HepG2 (cell line): ENCODE measurements around the gene DUOXA2. TPM values are rescaled to one million over a fixed set of nuclear protein-coding genes. Genes with fewer than 3 reads are reported as not detected.

Source experiments
- ATAC-seq: fragments of 200-7000 bp; cut with Tn5 transposase; 3 replicates; pipeline ENCODE4 v1.9.1; 2020; ENCODE audit warnings: mild to moderate bottlenecking, moderate library complexity
- BruUV-seq: library from RNA; stranded (reverse); fragments of 400-500 nt; replicated peaks from 2 replicates; lab custom pipeline; 2021; lab: Mats Ljungman, UMichigan
- CTCF ChIA-PET: fragments of 300-600 bp; formaldehyde crosslinking; extraction: SDS; loops from one replicate; lab custom pipeline; 2021; ENCODE audit warnings: low total read pairs, inconsistent platforms, low intra/inter-chr PET ratio; lab: Yijun Ruan, JAX
- POLR2A ChIA-PET: fragments of 350-600 bp; sonication (Branson Sonifier 250); formaldehyde crosslinking; loops from one replicate; lab custom pipeline; 2020; ENCODE audit warnings: antibody characterized with exemption, inconsistent platforms; lab: Yijun Ruan, JAX
- DNase-seq: peaks from one replicate; pipeline ENCODE4 v3.0.0-alpha.2; 2015; ENCODE audit warnings: low spot score
- FAIRE-seq: peaks from 3 replicates; lab custom pipeline; 2011; peaks lifted over from hg19 to GRCh38; lab: Jason Lieb, UNC
- H2AFZ ChIP-seq: one replicate; pipeline ENCODE4 v1.6.1; 2011; ENCODE audit warnings: low read length, inconsistent platforms
- H3K27ac ChIP-seq: fragments of 300-600 bp; 3 replicates; pipeline ENCODE4 v1.8.0; 2011; ENCODE audit warnings: mixed run types, mild to moderate bottlenecking, mixed read lengths, low read length, inconsistent platforms; ENCODE audit not compliant: insufficient read depth; ENCODE audit errors: extremely low read length
- H3K27me3 ChIP-seq, 2 experiments: fragments of 200-600 bp in 1 of 2; 2 replicates in 1 of 2; 3 replicates in 1 of 2; pipeline versions ENCODE4 v1.6.0 to v1.8.0; 2011; ENCODE audit warnings: low read length in 2 of 2, mild to moderate bottlenecking in 2 of 2, moderate library complexity in 2 of 2, inconsistent platforms in 1 of 2; ENCODE audit not compliant: insufficient read depth in 2 of 2, control insufficient read depth in 1 of 2
- H3K36me3 ChIP-seq, 2 experiments: fragments of 200-600 bp in 1 of 2; replicated peaks in 1 of 2; 2 replicates in 1 of 2; 3 replicates in 1 of 2; pipeline versions ENCODE4 v1.5.1 to v1.8.0; 2011; ENCODE audit warnings: low read length in 2 of 2, inconsistent platforms in 1 of 2; ENCODE audit not compliant: insufficient read depth in 2 of 2, control insufficient read depth in 1 of 2
- H3K4me1 ChIP-seq: 2 replicates; pipeline ENCODE4 v1.5.1; 2012; ENCODE audit warnings: low read length, inconsistent platforms; ENCODE audit not compliant: insufficient read depth
- H3K4me2 ChIP-seq: 2 replicates; pipeline ENCODE4 v1.6.0; 2011; ENCODE audit warnings: low read depth, low read length, inconsistent platforms
- H3K4me3 ChIP-seq, 3 experiments: fragments of 200-600 bp in 1 of 3; sonication (generic), shearing (Covaris generic) in 1 of 3; replicated peaks in 1 of 3; 2 replicates each; pipeline ENCODE4 v1.5.1; 2011 to 2016; ENCODE audit warnings: low read length in 3 of 3, inconsistent platforms in 2 of 3, low read depth in 2 of 3, mild to moderate bottlenecking in 2 of 3, control low read depth in 1 of 3, mixed read lengths in 1 of 3; ENCODE audit not compliant: insufficient read depth in 1 of 3
- H3K79me2 ChIP-seq: one replicate; pipeline ENCODE4 v1.6.1; 2011; ENCODE audit warnings: low read length, inconsistent platforms; ENCODE audit not compliant: insufficient read depth
- H3K9ac ChIP-seq: 2 replicates; pipeline ENCODE4 v1.6.0; 2011; ENCODE audit warnings: mild to moderate bottlenecking, low read depth, low read length, inconsistent platforms; ENCODE audit not compliant: insufficient read depth
- H3K9me3 ChIP-seq: 2 replicates; pipeline ENCODE4 v1.5.1; 2012; ENCODE audit warnings: mild to moderate bottlenecking, low read length
- H4K20me1 ChIP-seq: 2 replicates; pipeline ENCODE4 v1.6.0; 2011; ENCODE audit warnings: inconsistent platforms, mild to moderate bottlenecking, low read length, moderate library complexity; ENCODE audit not compliant: insufficient read depth
- BCLAF1 ChIP-seq: fragments of 450-650 bp; IDR thresholded peaks from 2 replicates; pipeline ENCODE4 v1.6.1; 2017; ENCODE audit warnings: mild to moderate bottlenecking
- NAIF1 ChIP-seq: sonication (generic); formaldehyde crosslinking; IDR thresholded peaks from 2 replicates; pipeline ENCODE4 v1.5.0; 2020; ENCODE audit warnings: mild to moderate bottlenecking, missing genetic modification reagents, borderline replicate concordance
- NFATC3 ChIP-seq: sonication (generic); formaldehyde crosslinking; IDR thresholded peaks from 2 replicates; pipeline ENCODE4 v1.5.1; 2020; ENCODE audit warnings: mild to moderate bottlenecking, missing genetic modification reagents
- NFIB ChIP-seq: sonication (generic); formaldehyde crosslinking; IDR thresholded peaks from 2 replicates; pipeline ENCODE4 v1.9.0; 2021; ENCODE audit warnings: missing genetic modification reagents, mild to moderate bottlenecking, borderline replicate concordance
- NRL ChIP-seq: sonication (generic); formaldehyde crosslinking; IDR thresholded peaks from 2 replicates; pipeline ENCODE4 v1.5.0; 2020; ENCODE audit warnings: missing genetic modification reagents, mild to moderate bottlenecking, moderate library complexity, borderline replicate concordance
- PCBP1 ChIP-seq: fragments of 200-400 bp; formaldehyde crosslinking; IDR thresholded peaks from 2 replicates; pipeline ENCODE4 v1.6.1; 2017; ENCODE audit warnings: mild to moderate bottlenecking, low read depth, low read length, borderline replicate concordance
- SKIL ChIP-seq: sonication (generic); formaldehyde crosslinking; IDR thresholded peaks from 2 replicates; pipeline ENCODE4 v1.8.0; 2022; ENCODE audit warnings: missing genetic modification reagents, mild to moderate bottlenecking, moderate library complexity, borderline replicate concordance
- THAP11 ChIP-seq: IDR thresholded peaks from 2 replicates; pipeline ENCODE4 v1.6.1; 2016; ENCODE audit warnings: missing biosample characterization, missing genetic modification reagents
- U2AF2 ChIP-seq: fragments of 200-400 bp; formaldehyde crosslinking; IDR thresholded peaks from 2 replicates; pipeline ENCODE4 v1.6.1; 2017; ENCODE audit warnings: low read depth, mild to moderate bottlenecking, low read length
- ZSCAN31 ChIP-seq: sonication (generic); formaldehyde crosslinking; IDR thresholded peaks from 2 replicates; pipeline ENCODE4 v1.5.0; 2020; ENCODE audit warnings: low read depth, mild to moderate bottlenecking, missing genetic modification reagents
- ZSCAN9 ChIP-seq: IDR thresholded peaks from 2 replicates; pipeline ENCODE4 v1.6.1; 2016; ENCODE audit warnings: borderline replicate concordance
- WGBS: methylation state at CpG from one replicate; pipeline ENCODE4 v1.1.6; 2017; ENCODE audit warnings: low lambda C conversion rate; 5-methylcytosine and 5-hydroxymethylcytosine counted together
- in situ Hi-C: cut with HindIII; loops from 2 replicates; pipeline ENCODE4 v1.10.0; 2017; ENCODE audit warnings: low pct_unique_long_range_greater_than_20kb; ENCODE audit not compliant: extremely low pct_ligation_motif_present
- intact Hi-C: fragments of 100-400 bp; cut with micrococcal nuclease; formaldehyde crosslinking; loops from one replicate; pipeline ENCODE4 v1.10.0; 2022; ENCODE audit not compliant: unreplicated experiment
- polyA plus RNA-seq, 8 experiments: library from polyadenylated mRNA; depleted of rRNA in 3 of 8; stranded (reverse) in 7 of 8; unstranded in 1 of 8; fragments of >200 nt; fragmentation: Illumina TruSeq in 4 of 8; extraction: Trizol in 4 of 8; gene quantifications; 2 replicates each; pipeline versions ENCODE4 v1.2.1 to v1.2.3, GENCODE V29; 2011 to 2016; ENCODE audit warnings: low read depth in 4 of 8, missing spikeins in 1 of 8, mixed read lengths in 1 of 8; ENCODE audit not compliant: insufficient read depth in 1 of 8
- total RNA-seq, 5 experiments: library from RNA; depleted of rRNA; stranded (reverse); fragments of >200 nt; fragmentation: Illumina TruSeq; extraction: Trizol; gene quantifications; 2 replicates each; pipeline ENCODE4 v1.2.3, GENCODE V29; 2016; ENCODE audit warnings: low read depth in 1 of 5

The DUOXA2 gene
- total and polyA plus RNA-seq, 2 of the 13 experiments (the other 11 are each of a cell fraction or from before 2014, with no cell fraction given), result 0.32 TPM; not detected in 1

GRCh38 chr15:45115312-45115820 lies 1.2 kb downstream of the DUOXA2 start (continued):
- TF ChIP-seq ZSCAN31 (CRISPR knock-in tag) (no peak), NAIF1 (CRISPR knock-in tag) (no peak), NRL (CRISPR knock-in tag) (no peak)

- no peak overlapping the region for H3K4me2 ChIP-seq
- H3K36me3 ChIP-seq, result no peaks in the 10 kb centered on the region
- H3K4me3 ChIP-seq, result no peak overlapping the region
- no TSS peak for BruUV-seq
- ChIA-PET CTCF (no interaction called here), POLR2A (no interaction called here)
- H3K4me1 ChIP-seq, result peaks cover 25% of the 10 kb centered on the region
- no peak for DNase-seq
- no peak overlapping the region for H2AFZ ChIP-seq
- H3K27ac ChIP-seq, result no peak overlapping the region
- H3K9me3 ChIP-seq, result no peaks in the 10 kb centered on the region
- intact Hi-C loops (no loop called here), in situ Hi-C loops (no loop called here)
- peaks cover 13 to 51% of the 10 kb centered on the region in 2 experiments for H3K27me3 ChIP-seq
- no peak for FAIRE-seq
- no peaks in the 10 kb centered on the region for H3K79me2 ChIP-seq
- no peaks in the 10 kb centered on the region for H4K20me1 ChIP-seq
- TF ChIP-seq U2AF2, result no peak
- no peak for TF ChIP-seq SKIL (CRISPR knock-in tag)
- no peak for TF ChIP-seq PCBP1
- TF ChIP-seq NFIB, result no peak
- no peak for TF ChIP-seq BCLAF1
- no peak for TF ChIP-seq THAP11 (CRISPR knock-in tag)
- TF ChIP-seq NFATC3 (CRISPR knock-in tag), result no peak
- TF ChIP-seq ZSCAN9 (CRISPR knock-in tag), result no peak
- H3K9ac ChIP-seq, result no peak overlapping the region
- no peak for ATAC-seq
- 70% methylated on average over 19 of the region's 19 CpGs for WGBS
Measured at GRCh38 chr15:45116006-45116481, 1.9 kb downstream of the DUOXA2 start.
